Measurements from ENCODE around the gene UBE3C.

UBE3C gene

DNA sequence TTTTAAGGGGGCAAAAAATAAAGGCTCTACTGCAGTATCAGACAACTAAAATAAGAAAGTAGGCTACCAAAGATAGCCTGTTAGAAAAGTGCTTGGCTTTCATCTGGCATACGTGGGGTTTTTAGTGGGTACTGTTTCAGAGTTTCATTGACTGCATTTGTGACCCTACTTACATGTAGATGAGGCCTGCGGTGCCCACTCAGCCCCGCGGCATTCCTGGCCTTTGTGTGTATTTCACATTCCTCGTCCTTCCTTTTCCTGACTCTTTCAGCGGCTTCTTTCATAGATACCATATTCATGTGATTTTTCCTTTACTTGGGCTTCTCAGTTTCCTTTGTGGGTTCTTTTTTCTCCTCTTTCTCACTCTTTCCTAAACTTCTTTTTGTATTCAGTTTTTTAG lies 50.7 kb downstream of the UBE3C start:
- H3K4me3 ChIP-seq (ENCODE audit: low read depth, low read length): no peak overlapping the region
- TF ChIP-seq, protein P1, sequence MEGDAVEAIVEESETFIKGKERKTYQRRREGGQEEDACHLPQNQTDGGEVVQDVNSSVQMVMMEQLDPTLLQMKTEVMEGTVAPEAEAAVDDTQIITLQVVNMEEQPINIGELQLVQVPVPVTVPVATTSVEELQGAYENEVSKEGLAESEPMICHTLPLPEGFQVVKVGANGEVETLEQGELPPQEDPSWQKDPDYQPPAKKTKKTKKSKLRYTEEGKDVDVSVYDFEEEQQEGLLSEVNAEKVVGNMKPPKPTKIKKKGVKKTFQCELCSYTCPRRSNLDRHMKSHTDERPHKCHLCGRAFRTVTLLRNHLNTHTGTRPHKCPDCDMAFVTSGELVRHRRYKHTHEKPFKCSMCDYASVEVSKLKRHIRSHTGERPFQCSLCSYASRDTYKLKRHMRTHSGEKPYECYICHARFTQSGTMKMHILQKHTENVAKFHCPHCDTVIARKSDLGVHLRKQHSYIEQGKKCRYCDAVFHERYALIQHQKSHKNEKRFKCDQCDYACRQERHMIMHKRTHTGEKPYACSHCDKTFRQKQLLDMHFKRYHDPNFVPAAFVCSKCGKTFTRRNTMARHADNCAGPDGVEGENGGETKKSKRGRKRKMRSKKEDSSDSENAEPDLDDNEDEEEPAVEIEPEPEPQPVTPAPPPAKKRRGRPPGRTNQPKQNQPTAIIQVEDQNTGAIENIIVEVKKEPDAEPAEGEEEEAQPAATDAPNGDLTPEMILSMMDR (IDR thresholded peaks at IDR 0.05; ENCODE audit: borderline replicate concordance, insufficient read depth, low read depth, low read length): no peak

DNA sequence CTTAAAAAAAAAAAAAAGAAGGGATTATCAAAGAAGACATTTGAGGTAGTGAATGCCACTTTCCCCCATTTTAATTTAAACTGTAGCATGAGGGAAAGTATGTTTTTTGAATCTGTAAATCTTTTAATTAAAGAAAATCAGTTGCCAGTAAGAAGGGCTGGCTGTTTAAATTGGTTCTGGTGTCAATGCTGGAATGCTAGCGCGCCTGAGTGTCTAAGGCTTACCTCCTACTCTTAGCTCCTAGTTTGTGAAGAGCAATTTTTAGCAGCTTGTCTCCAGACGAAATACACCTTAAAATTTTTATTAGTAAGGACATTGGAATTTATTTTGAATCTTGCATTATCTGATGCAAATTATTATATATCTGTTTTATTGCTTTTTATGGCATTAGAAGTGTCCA lies 54.1 kb downstream of the UBE3C start:
- TF ChIP-seq, protein P1 (IDR thresholded peaks at IDR 0.05; ENCODE audit: borderline replicate concordance, insufficient read depth, low read depth, low read length): no peak
- no peak overlapping the region for H3K4me3 ChIP-seq (ENCODE audit: low read depth, low read length)

- TF ChIP-seq, protein P1 (IDR thresholded peaks at IDR 0.05; ENCODE audit: borderline replicate concordance, insufficient read depth, low read depth, low read length): no peak
- H3K4me3 ChIP-seq (ENCODE audit: low read depth, low read length): no peak overlapping the region
Observed at GRCh38 chr7:157193274-157193673, 54.5 kb downstream of the UBE3C start.

- TF ChIP-seq, protein P1 (IDR thresholded peaks at IDR 0.05; ENCODE audit: borderline replicate concordance, insufficient read depth, low read depth, low read length): no peak
- H3K4me3 ChIP-seq (ENCODE audit: low read depth, low read length): no peak overlapping the region
Observed at GRCh38 chr7:157194948-157195347, 56.2 kb downstream of the UBE3C start.

DNA sequence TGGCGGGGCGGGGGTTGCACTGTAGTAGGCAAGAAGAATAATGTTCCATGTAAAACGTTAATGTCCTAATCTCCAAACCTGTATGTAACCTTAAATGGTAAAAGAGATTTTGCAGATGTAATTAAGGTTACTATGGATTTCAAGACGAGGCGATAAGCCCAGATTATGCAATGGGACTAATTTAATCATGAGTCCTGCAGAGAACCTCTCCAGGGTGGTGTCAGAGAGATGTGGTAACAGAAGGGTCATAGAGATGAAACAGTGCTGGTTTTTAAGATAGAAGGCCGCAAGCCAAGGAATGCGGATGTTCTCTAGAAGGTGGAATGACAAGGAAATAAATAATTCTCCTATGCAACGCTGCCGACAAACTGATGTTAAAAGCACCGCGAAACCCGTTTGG lies 57.1 kb downstream of the UBE3C start:
- TF ChIP-seq, protein P1 (IDR thresholded peaks at IDR 0.05; ENCODE audit: borderline replicate concordance, insufficient read depth, low read depth, low read length): no peak
- H3K4me3 ChIP-seq (ENCODE audit: low read depth, low read length): no peak overlapping the region

DNA sequence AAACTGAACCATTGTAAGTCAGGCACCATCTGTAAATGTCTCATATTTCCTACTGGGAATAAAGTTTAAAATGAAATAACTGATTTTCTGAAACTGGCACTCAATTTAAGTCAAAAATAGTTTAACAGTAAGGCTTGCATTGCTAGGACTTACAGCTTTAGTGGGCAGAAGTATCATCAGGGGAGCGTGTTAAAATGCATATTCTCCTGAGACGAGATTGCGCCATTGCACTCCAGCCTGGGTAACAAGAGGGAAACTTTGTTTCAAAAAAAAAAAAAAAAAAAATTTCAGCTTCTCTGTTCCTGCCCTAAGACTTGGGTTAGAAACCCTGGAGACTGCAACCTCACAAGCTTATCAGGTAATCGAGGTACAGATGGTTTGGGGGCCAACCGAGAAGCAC lies 65.4 kb downstream of the UBE3C start:
- TF ChIP-seq, protein P1 (IDR thresholded peaks at IDR 0.05; ENCODE audit: borderline replicate concordance, insufficient read depth, low read depth, low read length): no peak
- H3K4me3 ChIP-seq (ENCODE audit: low read depth, low read length): no peak overlapping the region

DNA sequence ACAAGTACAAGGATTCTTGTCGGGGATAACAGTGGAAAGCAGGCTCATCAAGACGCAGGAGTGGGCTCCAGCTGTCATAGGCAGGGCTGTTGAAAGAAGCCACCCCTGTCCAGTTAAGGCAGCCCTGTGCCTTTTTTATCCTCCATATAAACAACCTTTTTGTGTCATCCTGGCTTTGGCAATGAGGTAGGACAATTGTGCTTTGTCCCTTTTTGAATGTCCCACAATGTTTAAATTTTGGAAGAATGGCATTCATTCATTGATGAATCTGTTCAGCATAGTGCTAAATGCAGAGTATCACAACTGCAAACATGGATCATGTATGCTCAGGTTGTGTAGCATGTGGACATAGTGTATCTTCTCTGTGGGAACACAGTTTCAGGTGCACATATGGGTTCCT lies 66.7 kb downstream of the UBE3C start:
- TF ChIP-seq, protein P1 (IDR thresholded peaks at IDR 0.05; ENCODE audit: borderline replicate concordance, insufficient read depth, low read depth, low read length): no peak
- H3K4me3 ChIP-seq (ENCODE audit: low read depth, low read length): no peak overlapping the region

Data from GM12875 (cell line).